ENCODE measurements around the gene MSI2. TPM values are rescaled to one million over a fixed set of nuclear protein-coding genes. Genes with fewer than 3 reads are reported as not detected.
A peak's percentile ranks its signal among the peaks of the same experiment; 100 is the strongest.

Gene MSI2
- total RNA-seq, 4 donors from 2014 or later, result 27.3 to 50.4 (median 36.8) TPM

GRCh38 chr17:57726838-57727237, 470.5 kb downstream of the MSI2 start:
- Histone ChIP-seq H3K4me1 (peaks cover 0 to 5% (median 0%) of the 10 kb centered on the region in 3 donors), H3K27me3 (no peaks in the 10 kb centered on the region), H3K4me3 (no peak overlapping the region), H3K36me3 (no peaks in the 10 kb centered on the region), H3K9me3 (no peaks in the 10 kb centered on the region), H3K27ac (no peak overlapping the region)
- TF ChIP-seq POLR2AphosphoS5 (IDR thresholded peaks at IDR 0.05) (no peak), CTCF (IDR thresholded peaks at IDR 0.05) (no peak), EP300 (IDR thresholded peaks at IDR 0.05) (no peak), POLR2A (IDR thresholded peaks at IDR 0.05) (no peak)
- ATAC-seq, result no peak
- WGBS, 2 donors (ENCODE audit: low coverage in 1 of 2), result no CpG with 5 or more reads among the region's 5 CpGs

GRCh38 chr17:57727630-57728175, 471.4 kb downstream of the MSI2 start:
- ATAC-seq, result no peak
- WGBS, 2 donors (ENCODE audit: low coverage in 1 of 2), result 83 to 90% methylated on average over 2 to 3 of the region's 8 CpGs
- H3K9me3 ChIP-seq, result no peaks in the 10 kb centered on the region

GRCh38 chr17:57730026-57730701, 473.8 kb downstream of the MSI2 start:
- no peak for TF ChIP-seq POLR2AphosphoS5 (IDR thresholded peaks at IDR 0.05)
- TF ChIP-seq CTCF (IDR thresholded peaks at IDR 0.05), result no peak
- TF ChIP-seq EP300 (IDR thresholded peaks at IDR 0.05), result no peak
- TF ChIP-seq POLR2A (IDR thresholded peaks at IDR 0.05), result no peak
- no peak overlapping the region for H3K4me3 ChIP-seq
- ATAC-seq, result no peak
- H3K27ac ChIP-seq, result no peak overlapping the region
- peaks cover 0 to 10% (median 0%) of the 10 kb centered on the region in 3 donors for H3K4me1 ChIP-seq
- no peaks in the 10 kb centered on the region for H3K9me3 ChIP-seq
- 86 to 98% methylated on average over 2 of the region's 3 CpGs for WGBS, 2 donors (ENCODE audit: low coverage in 1 of 2)
- no peaks in the 10 kb centered on the region for H3K36me3 ChIP-seq
- no peaks in the 10 kb centered on the region for H3K27me3 ChIP-seq

More at GRCh38 chr17:57727630-57728175, 471.4 kb downstream of the MSI2 start:
- TF ChIP-seq POLR2A (IDR thresholded peaks at IDR 0.05), result no peak
- TF ChIP-seq CTCF (IDR thresholded peaks at IDR 0.05), result no peak
- no peak for TF ChIP-seq POLR2AphosphoS5 (IDR thresholded peaks at IDR 0.05)
- no peak for TF ChIP-seq EP300 (IDR thresholded peaks at IDR 0.05)
- H3K4me1 ChIP-seq, result peaks cover 0 to 10% (median 0%) of the 10 kb centered on the region in 3 donors
- H3K36me3 ChIP-seq, result no peaks in the 10 kb centered on the region
- H3K4me3 ChIP-seq, result no peak overlapping the region
- no peaks in the 10 kb centered on the region for H3K27me3 ChIP-seq
- H3K27ac ChIP-seq, result no peak overlapping the region

- H3K9me3 ChIP-seq, result no peaks in the 10 kb centered on the region
- peak; percentile 31 for TF ChIP-seq POLR2AphosphoS5 (IDR thresholded peaks at IDR 0.05)
- no peak for TF ChIP-seq POLR2A (IDR thresholded peaks at IDR 0.05)
- peaks cover 0 to 10% (median 0%) of the 10 kb centered on the region in 3 donors for H3K4me1 ChIP-seq
- ATAC-seq, result no peak
- H3K36me3 ChIP-seq, result no peaks in the 10 kb centered on the region
- no peaks in the 10 kb centered on the region for H3K27me3 ChIP-seq
- 31 to 48% methylated on average over 2 to 3 of the region's 3 CpGs for WGBS, 2 donors (ENCODE audit: low coverage in 1 of 2)
- no peak overlapping the region for H3K27ac ChIP-seq
- H3K4me3 ChIP-seq, result no peak overlapping the region
Measured at GRCh38 chr17:57732062-57732461, 475.7 kb downstream of the MSI2 start.

- no peak overlapping the region for H3K27ac ChIP-seq
- no peaks in the 10 kb centered on the region for H3K36me3 ChIP-seq
- peaks cover 0 to 10% (median 0%) of the 10 kb centered on the region in 3 donors for H3K4me1 ChIP-seq
- H3K9me3 ChIP-seq, result no peaks in the 10 kb centered on the region
- TF ChIP-seq POLR2AphosphoS5 (IDR thresholded peaks at IDR 0.05), result no peak
- TF ChIP-seq CTCF (IDR thresholded peaks at IDR 0.05), result no peak
- no peak for TF ChIP-seq POLR2A (IDR thresholded peaks at IDR 0.05)
- no peak for TF ChIP-seq EP300 (IDR thresholded peaks at IDR 0.05)
- WGBS, 2 donors (ENCODE audit: low coverage in 1 of 2), result 84 to 90% methylated on average over 2 of the region's 2 CpGs
- H3K4me3 ChIP-seq, result no peak overlapping the region
- no peak for ATAC-seq
- H3K27me3 ChIP-seq, result no peaks in the 10 kb centered on the region
Measured at GRCh38 chr17:57733085-57733484, 476.8 kb downstream of the MSI2 start.

Small RNA genes within 50 kb of the gene (small RNA-seq; reads per million reads assigned to genes)
- 0 reads per million in 4 donors for gene RN7SL449P
- 0 reads per million in 4 donors for gene RNU7-134P

Other genes with a start within 250 kb of the MSI2 start
- gene AKAP1, start 171.3 kb upstream of the MSI2 start, total RNA-seq, result 100 to 1,000 TPM in 1 of 4 donors, 10 to 100 TPM in 3; 78.6 to 154 (median 95.4) TPM

All from gastroesophageal sphincter (tissue), 4 donors.